ENCODE data around the gene EFCAB5.
A peak's percentile ranks its signal among the peaks of the same experiment; 100 is the strongest.

GRCh38 chr17:29929533-29930408 is 11.7 kb upstream of the EFCAB5 start, which contains the start of gene SSH2:
- TF ChIP-seq TCF7 (IDR thresholded peaks at IDR 0.05; ENCODE audit: borderline replicate concordance) (no peak), RELA (IDR thresholded peaks at IDR 0.05; ENCODE audit: borderline replicate concordance, partially characterized antibody) (peak; percentile 41), CTCF (IDR thresholded peaks at IDR 0.05 in 2 of 3, conservative IDR thresholded peaks at IDR 0.05 in 1 of 3; ENCODE audit: control insufficient read depth in 2 of 3, extremely low read depth in 1 of 3, insufficient read depth in 1 of 3, low read depth in 3 of 3, low read length in 3 of 3) (peak in 1 of 3 experiments; percentile 17; a peak in 1 of 6 replicates), ESRRA (IDR thresholded peaks at IDR 0.05; ENCODE audit: low read length) (no peak), EZH2 (IDR thresholded peaks at IDR 0.05; ENCODE audit: borderline replicate concordance, control insufficient read depth, low read depth, low read length) (no peak), ATF7 (IDR thresholded peaks at IDR 0.05; ENCODE audit: low read depth) (peak; percentile 59), PBX3 (IDR thresholded peaks at IDR 0.05; ENCODE audit: insufficient replicate concordance, low read depth, low read length) (peak; percentile 24), ETV6 (conservative IDR thresholded peaks at IDR 0.05 in 1 of 2, IDR thresholded peaks at IDR 0.05 in 1 of 2; ENCODE audit: borderline replicate concordance in 1 of 2, low read depth in 1 of 2) (no peak), EP300 (IDR thresholded peaks at IDR 0.05; ENCODE audit: borderline replicate concordance in 1 of 2, control insufficient read depth in 1 of 2, low read depth in 2 of 2, low read length in 2 of 2) (no peak), USF2 (IDR thresholded peaks at IDR 0.05; ENCODE audit: borderline replicate concordance, low read depth, low read length) (no peak), ZBTB33 (IDR thresholded peaks at IDR 0.05) (no peak), POLR2AphosphoS5 (IDR thresholded peaks at IDR 0.05; ENCODE audit: low read length) (no peak; the same call in none of the 2 replicates), TAF1 (IDR thresholded peaks at IDR 0.05; ENCODE audit: borderline replicate concordance, low read depth, low read length) (peak; percentile 31; the same call in 1 of the 2 replicates)
- TF ChIP-seq, protein P1, sequence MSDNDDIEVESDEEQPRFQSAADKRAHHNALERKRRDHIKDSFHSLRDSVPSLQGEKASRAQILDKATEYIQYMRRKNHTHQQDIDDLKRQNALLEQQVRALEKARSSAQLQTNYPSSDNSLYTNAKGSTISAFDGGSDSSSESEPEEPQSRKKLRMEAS (IDR thresholded peaks at IDR 0.05; ENCODE audit: low read depth, low read length) = peak; percentile 53

Data from GM12878 (cell line).